ENCODE measurements around the gene ITPKB.

Gene ITPKB

DNA sequence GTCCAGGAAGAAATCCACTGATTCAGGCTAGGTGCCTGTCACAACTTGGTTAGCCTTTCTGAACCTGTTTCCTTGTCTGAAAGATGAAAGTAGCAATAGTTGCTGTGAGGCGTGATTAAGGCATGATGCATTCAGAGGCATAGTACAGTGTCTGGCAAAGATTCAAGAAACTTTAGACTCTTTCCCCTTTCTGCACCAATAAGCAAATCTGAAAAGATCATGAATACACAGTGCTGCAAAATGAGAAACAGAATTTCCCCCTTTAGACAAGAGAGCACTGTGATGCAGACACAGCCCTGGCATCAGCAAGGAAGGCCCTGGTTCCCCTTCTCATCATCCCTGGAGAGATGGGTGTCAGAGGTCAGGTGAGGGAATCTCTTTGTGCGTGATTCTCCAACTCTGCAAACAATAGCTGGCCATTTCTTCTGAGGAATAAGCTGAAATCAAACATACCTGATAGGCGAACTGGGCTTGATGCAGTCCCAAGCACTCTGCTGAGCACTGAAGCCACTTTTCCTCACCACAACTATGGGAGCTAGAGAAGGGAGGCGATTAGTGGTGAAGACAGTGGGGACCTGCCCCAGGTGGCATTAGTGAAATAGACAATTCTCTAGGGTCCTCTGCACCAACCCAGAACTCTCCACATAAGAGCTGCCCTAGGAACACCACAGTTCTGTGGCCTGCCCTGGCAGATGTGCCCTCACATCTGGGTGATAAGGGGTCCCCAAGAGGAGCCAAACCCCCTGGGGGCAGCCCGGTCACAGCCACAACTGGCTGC, 41.7 kb downstream of the ITPKB start:
- intact Hi-C loops (cut with DNase I): no loop called here
- peak in 1 of 42 donors; percentile 35 for DNase-seq

DNA sequence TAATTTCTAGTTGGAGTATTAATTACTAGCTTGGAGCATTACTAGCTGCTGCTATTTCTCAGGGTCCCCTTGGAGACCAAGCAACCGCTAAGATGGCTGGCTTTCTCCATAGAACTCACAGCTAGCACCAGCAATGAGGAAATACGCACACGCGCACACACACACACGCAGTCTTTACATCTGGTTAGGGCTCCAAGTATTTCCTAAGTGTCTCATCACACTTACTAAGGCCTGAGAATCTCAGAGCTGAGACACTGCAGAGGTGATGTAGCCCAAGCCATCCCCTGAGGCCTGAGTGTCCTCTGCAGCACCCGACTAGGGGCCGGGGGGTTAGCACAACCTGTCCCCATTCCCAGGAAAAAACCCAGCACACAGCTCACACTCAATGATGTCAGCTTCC, 42.5 kb downstream of the ITPKB start:
- intact Hi-C loops (cut with DNase I): no loop called here
- DNase-seq: peak in 1 of 42 donors; percentile 15

DNA sequence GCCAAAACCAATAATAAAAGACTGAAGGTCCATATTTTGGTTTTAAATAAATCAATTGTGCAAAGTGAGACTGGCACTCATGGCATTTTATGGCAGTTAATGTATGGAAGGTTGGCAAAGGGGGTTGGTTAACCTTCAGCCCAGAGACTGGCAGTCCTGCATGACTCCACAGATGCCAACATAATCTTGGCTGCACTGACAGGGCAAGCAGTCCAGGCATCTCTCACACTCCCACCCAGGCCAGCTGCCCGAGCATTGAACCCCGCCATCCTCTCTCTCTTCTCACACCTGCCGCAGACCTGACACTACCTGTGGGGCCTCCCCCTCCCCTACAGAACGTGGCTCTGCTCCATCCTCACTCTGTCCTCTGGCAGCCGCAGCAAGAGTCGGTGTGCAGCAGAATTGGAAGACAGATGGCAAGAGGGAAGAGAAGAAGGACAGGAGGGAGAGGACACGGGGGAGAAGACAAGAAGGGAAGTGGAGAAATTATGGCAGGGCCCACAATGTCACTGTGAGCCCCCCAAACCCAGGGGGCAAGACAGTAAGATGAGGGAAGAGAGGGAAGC, 43.7 kb downstream of the ITPKB start:
- intact Hi-C loops (cut with DNase I): no loop called here
- peak in 1 of 42 donors; percentile 39 for DNase-seq

DNA sequence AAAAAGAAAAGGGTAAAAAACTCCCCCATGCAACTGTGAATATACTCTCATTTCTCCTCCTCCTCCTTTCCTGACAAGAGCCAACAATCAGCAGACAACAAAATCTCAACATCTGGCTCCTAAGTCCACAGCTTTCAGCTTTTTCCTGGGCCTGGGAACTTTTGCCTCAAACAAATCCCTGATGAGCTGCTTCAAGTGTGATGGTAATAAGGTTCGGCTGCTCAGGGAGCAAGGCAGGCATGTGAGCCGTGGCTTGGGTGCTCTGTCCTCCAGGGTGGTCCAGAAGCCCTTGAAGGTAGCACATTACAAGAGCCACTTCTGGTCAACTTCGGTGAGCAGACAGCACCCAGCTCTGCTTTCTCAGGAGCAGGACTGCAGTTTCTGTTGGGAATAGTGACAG, 46.3 kb downstream of the ITPKB start:
- intact Hi-C loops (cut with DNase I): no loop called here

DNA sequence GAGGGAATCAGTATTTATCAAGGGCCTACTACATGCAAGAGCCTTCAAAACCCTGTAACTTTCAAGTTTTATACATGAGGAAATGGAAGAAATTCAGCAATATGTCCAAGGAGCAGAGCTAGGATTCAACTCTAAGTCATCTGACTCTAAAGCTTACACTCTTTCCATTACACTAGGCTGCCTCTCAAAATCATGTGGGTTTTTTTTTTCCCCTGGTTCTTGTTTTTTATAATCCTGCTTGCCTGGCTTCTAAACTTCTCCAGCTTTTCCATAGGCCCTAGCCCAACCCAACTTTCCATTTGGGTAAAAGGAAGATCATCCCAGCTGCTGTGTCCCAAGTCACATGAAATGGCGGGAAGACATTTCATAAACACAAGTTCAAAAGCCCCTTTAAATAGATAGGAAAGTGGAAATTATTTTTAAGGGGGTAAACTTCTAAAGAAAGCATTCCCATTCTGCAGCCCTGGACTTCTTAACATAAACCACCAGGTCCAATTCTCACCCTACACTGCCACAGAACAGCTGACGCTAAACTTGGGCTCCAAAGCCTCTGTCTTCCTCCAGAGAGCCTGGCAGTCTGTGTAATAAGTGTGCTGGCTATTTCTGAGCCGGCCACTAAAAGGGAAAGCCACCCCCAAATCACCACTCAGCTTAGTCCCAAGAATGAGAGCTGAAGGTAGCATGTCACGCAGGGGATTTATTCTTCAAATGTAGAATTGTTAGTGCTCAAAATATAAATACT, 46.9 kb downstream of the ITPKB start:
- intact Hi-C loops (cut with DNase I): no loop called here
- DNase-seq: no peak

More for the DNA sequence above, 46.3 kb downstream of the ITPKB start:
- no peak for DNase-seq

DNA sequence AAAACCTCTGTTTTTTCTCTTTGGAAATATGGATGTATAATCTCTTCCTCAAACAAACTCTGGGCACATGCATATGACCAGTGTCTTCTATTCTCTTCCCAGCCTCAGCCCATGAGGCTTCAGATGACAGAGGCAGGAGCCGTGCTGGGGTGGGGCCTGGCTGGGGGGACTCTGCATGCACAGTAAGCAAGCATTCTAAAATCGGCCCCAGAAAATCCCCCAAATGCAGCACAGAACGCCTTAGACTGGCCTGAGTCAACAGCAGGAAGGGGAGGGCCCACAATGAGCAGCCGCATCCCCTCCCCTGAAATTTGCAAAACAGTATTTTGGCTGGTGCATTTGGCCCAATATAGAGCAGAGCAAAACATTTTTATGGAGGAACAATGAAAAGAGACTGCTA, 47.8 kb downstream of the ITPKB start:
- intact Hi-C loops (cut with DNase I): no loop called here
- no peak for DNase-seq

DNA sequence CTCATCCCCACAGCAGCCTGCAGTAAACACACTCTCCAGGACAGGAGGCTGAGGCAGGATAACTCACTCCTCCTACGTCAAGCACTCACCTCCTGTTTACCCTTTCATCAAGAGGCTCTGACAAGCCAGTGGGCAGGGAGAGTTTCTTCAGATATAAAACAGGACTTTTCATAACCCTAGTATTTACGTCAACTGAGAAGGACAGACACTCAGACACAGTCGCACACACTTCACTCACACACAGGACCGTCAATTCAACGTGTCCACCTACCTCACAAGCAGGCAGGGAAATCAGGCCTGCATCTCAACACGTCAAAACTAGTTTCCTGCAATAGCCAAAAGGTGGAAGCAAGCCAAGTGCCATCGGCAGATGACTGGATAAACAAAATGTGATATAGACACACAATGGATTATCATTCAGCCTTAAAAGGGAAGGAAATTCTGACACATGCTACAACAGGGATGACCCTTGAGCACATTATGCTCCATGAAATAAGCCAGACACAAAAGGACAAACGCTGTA, 48.6 kb downstream of the ITPKB start:
- no peak for DNase-seq
- intact Hi-C loops (cut with DNase I): no loop called here

DNA sequence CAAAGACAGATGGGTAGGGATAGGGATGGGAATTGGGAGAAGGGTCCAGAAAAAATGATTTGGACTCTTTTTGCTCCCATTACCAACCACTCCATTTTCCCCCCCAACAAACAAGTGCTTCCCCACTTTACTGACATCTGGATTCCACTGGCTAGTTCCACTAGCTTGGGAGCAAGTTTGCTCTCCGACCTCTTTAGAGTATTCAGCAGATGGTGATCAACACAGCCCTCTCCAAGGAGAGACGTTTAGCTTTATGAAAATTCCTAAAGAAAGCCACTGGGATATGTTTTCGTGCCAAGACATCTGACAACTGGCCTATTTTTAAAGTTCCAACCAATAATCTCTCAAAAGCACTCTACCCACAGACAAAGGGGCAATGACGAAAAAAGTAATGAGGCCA, 50.3 kb downstream of the ITPKB start:
- intact Hi-C loops (cut with DNase I): loop anchor here (10.0 kb wide), 1 partner anchor 54 kb away; no protein-coding TSS in a partner anchor
- peak in 1 of 42 donors; percentile 29 for DNase-seq

DNA sequence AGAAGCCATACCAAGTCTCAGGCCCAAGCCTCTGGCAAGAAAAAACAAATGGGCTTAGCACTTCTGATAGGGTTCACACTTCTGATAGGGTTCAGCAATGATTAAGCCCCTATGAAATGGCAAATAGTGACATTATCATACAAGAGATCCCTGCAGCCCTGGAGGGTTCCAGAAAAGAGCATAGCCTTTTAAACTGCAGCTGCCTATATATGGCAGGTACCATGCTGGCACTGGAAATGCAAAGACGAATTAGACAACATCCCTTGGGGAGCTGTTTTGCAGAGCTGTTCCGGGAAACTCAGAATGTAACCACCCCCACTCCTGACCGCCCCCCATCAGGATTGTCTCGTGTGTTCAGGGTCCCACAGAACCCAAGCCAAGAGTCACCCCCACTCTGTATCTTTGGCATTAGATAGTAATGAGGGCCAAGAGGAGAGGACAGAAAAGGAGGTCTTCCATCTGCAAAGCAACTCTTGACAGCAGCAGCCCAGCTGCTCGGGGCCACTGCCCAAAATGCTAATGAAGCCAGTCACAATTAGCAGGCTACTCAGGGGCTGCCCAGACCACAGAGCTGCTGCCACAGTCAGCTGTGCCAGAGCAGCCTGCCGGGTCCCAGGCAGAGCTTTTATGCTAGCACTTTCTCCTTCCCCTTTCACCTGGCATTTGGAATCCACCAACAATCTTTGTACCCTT, 50.9 kb downstream of the ITPKB start:
- peak; percentile 67 to 94 (median 85) for DNase-seq
- intact Hi-C loops (cut with DNase I): loop anchor here (10.0 kb wide), 1 partner anchor 53 kb away; no protein-coding TSS in a partner anchor

DNA sequence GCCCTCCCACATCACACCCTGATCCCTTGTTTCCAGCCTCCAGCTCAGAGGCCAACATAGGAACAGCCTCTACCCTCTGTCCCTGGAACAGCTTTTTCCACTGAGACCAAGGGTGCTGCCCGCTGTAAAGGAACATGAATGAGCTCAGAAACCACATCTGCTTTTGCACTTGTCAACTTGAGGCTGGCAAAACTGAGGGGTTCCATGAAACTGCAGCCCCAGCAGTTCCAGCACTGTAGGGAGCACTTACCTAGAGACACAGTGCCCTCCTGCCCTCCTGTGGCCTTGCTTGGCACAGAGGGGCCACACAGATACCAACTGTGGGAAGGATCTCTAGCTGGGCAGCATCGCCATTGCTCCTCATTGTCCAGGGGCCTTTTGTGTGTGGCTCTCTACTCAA, 51.7 kb downstream of the ITPKB start:
- peak in 12 of 42 donors; percentile 32 to 74 (median 44) for DNase-seq
- intact Hi-C loops (cut with DNase I): loop anchor here (10.0 kb wide), 1 partner anchor 53 kb away; no protein-coding TSS in a partner anchor

DNA sequence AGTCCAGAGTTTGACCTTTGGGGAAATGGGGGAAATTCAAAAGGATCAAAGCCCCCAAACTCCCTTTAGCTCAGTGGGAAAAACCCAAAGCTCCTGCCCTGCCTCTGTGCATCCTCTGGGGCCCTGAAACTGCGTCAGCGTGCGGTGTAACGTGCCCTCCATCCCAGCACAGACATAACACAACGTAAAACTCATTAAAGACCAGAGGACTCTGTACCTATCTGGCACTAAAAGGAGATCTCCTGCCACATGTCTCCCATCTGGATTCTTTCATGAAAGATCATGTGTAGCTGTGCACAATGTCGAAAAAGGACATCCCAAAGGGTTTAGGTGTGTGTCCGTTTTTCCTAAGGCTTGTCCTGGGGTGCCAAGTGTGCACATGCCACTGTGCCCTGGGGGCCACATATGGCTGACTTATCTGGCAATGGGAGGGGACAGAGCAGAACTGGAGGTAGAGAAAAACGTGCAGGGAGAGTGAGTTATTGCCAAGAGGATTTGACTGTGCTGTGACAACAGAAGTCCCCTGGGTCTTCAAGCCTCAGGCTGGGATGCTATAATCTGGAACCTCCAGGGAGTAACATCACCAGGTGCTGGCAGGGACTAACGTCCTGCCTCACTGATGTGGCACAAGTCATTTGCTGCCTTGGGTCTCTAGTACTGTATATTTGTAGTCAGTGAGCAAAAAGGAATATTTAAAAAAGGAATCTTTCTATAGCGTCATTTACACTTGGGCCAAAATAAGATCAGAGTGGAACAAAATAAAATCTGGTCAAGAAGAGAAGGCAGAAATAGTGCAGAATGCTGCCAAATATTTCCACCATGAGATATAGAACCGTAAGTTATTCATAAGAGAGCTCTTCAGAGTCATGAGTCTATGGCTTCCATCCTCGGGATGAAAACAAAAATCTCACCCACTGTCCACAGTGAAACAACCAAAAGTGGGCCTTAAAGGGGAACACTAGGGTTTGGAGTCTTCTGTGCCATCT, 52.3 kb downstream of the ITPKB start:
- peak in 1 of 42 donors; percentile 27 for DNase-seq
- intact Hi-C loops (cut with DNase I): loop anchor here (10.0 kb wide), 1 partner anchor 52 kb away; no protein-coding TSS in a partner anchor

DNA sequence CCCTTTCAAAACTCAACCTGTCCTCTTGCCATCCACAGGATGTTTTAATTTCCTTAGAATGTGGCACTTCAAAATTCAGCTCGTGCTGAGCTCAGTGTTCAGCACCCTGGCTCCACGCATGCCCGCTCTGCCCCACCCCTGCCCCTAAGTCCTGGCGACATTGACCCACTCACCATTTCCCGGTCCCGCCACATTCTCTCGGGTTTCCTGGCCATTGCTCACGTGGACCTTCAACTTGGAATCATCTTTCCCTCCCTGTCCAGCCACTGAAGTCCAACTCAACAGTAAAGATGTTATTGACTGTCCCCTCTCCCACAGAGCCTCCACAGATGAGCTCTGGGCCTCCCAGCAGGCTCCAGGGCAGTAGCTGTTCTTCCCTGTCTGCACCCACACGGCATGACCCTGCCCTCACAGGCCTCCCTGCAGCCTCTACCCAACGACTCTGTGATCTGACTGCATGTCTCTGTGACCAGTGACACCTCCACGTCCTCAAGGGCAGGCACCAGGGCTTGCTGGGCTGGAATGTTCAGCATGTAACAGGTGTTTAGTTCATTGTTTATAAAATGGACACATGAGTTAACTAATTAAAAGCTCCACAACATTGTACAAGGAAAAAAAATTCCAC, 53.8 kb downstream of the ITPKB start:
- no peak for DNase-seq
- intact Hi-C loops (cut with DNase I): loop anchor here (10.0 kb wide), 1 partner anchor 51 kb away; no protein-coding TSS in a partner anchor

DNA sequence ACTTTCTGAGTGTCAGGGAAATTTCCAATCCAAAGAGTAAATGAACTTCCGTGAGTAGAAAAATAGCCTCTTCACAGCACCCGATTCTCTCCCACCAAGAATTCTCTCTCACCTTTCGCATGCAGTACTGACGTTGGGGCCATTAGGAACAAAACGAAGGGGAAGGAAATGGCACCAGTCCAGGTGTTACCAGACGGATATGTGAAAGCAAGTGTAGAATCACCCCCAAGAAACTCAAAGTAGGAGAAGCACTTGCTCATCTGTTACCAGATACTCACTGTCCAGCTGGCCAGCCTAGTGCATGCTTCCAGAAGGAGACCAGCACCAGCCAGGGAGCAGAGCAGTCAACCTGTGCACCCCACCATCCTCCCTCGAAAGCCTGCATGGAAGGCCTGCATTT, 55.1 kb downstream of the ITPKB start:
- intact Hi-C loops (cut with DNase I): loop anchor here (10.0 kb wide), 1 partner anchor 49 kb away; no protein-coding TSS in a partner anchor
- no peak for DNase-seq

DNA sequence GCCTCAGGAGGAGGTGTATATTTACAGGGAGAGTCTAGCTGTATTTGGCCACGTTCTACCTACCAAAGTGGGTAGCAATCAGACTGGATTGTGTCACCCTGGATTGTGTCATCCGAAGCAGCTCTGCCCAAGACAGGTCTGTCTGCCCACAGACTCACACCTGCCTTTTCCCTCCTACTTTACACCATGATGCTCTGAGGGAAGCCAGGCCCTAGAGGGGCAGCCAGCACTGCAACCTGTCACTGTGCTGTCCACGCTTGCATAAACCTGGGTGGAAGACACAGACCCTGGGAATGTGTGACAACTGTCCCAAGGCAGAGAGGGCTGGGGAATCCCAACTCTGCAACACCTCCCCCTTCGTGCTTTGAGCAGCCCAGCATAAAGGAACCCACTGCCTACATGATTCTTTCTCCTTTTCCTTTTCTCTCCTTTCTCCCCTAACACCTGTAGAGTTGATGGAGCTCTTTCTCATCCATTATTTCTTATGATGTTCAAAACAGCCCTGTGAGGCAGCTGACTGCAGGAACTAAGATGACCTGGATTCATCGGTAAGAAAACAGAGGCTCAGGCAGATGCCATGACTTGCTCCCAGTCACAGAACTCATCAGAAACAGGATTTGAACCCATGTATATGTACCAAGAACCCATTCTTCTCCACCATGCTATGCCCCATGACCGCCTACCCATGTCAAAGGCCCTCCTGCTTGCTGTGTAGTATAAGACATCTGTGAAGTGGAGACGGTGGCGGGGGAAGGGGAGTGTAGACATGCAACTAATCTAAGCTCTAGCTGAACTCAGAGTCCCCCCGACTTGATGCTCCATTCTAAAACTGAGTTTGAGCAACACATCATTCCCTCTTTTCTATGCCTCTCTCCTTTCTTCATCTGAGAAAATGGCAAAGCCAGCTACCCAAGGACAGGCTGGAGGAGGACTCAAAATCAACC, 55.9 kb downstream of the ITPKB start:
- DNase-seq: peak in 1 of 42 donors; percentile 28
- intact Hi-C loops (cut with DNase I): loop anchor here (10.0 kb wide), 1 partner anchor 48 kb away; no protein-coding TSS in a partner anchor

DNA sequence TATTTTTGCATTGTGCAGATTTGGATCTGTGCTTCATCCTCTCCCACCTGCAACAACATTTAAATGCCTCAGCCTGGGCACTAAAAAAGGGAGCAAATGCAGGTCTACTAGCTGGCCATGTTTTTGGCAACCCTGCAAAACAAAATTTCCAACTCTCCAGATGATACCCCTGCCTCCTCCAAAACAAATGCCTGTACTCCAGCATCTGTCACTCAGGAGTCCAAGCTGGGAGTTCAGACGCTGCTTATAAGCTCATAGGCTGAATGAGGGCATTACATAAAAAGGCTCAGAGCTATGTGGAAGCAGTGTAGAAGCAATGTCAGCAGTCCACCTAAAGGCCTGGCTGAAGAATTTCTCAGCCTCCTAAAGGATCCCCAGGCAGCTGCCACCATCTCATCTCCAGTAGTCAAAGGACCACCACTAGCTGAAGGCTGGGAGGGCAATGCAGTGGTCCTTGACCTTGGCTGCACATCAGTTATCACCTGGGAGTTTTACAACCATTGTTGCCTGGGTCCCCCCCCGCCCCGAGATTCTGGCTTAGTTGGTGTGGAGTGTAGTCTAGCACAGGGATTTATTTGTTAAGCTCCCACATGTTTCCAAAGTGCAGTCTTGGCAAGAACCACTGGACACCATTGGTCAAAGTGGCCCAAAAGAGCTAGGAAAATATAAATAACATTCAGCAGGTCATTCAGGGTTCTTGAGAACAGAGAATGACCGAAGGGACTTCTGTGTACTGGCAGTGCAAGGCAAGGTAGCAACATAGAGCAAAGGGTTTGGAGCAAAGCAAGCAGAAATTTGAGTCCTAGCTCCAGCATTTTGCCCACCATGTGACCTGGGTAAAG, 57.2 kb downstream of the ITPKB start:
- peak in 1 of 42 donors; percentile 29 for DNase-seq
- intact Hi-C loops (cut with DNase I): loop anchor here (10.0 kb wide), 1 partner anchor 47 kb away; no protein-coding TSS in a partner anchor
